ENCODE data around the gene HCAR2.
"Not testable (repeated sequence)": the region's sequence is repeated elsewhere in the genome, so short reads cannot be mapped to it uniquely, and the experiment has no call there.

HCAR2 gene

DNA sequence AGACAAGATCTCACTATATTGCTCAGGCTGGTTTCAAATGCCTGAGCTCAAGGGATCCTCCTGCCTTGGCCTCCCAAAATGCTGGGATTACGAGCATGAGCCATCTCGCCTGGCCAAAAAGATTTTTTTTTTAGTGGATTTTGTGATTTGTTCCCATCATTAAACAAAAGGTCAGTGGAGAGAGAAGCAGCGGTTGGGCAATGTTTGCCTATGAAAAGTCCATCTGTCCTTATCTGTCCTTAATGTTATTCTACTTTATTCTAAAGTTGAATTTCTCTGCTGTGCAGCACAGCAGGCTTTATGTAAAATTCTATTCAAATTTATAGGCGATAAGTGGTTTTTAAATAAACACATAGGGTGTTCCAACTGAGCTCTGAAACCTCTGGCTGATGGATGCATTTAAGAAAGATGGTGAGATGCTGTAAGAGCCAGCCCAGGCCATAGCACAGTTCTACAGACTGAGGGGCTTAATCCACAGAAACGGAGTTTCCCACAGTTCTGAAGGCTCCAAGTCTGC, 18.8 kb downstream of the HCAR2 start:
- H3K27ac ChIP-seq (ENCODE audit: low read depth, low read length), result no peak overlapping the region
- no peak overlapping the region for H3K9ac ChIP-seq (ENCODE audit: low read length)
- no peak overlapping the region for H3K18ac ChIP-seq (ENCODE audit: low read length)
- H2AK5ac ChIP-seq (ENCODE audit: low read length), result no peak overlapping the region
- DNase-seq, result no peak
- no peak overlapping the region for H3K4ac ChIP-seq (ENCODE audit: low read depth, low read length)
- H4K5ac ChIP-seq (ENCODE audit: low read length), result no peak overlapping the region
- H2BK5ac ChIP-seq (ENCODE audit: low read length), result no peak overlapping the region
- H3K23ac ChIP-seq (ENCODE audit: low read length), result no peak overlapping the region
- H3K4me2 ChIP-seq (ENCODE audit: low read length), result no peak overlapping the region
- no CpG with 5 or more reads among the region's 5 CpGs for WGBS (ENCODE audit: extremely low coverage, insufficient coverage, low lambda C conversion rate)
- no peaks in the 10 kb centered on the region for H3K27me3 ChIP-seq (ENCODE audit: insufficient read depth, low read length, poor library complexity)
- H2BK15ac ChIP-seq (replicated peaks; ENCODE audit: low read depth), result no peak overlapping the region
- no peaks in the 10 kb centered on the region for H3K79me2 ChIP-seq (ENCODE audit: control insufficient read depth, insufficient read depth, low read length)
- H3K56ac ChIP-seq (ENCODE audit: low read length), result no peak overlapping the region
- no peak overlapping the region for H2BK120ac ChIP-seq (ENCODE audit: low read depth, low read length)
- no peak overlapping the region for H3K4me3 ChIP-seq (ENCODE audit: low read length)
- H3K4me1 ChIP-seq (ENCODE audit: control insufficient read depth, low read depth, low read length), result no peaks in the 10 kb centered on the region
- H4K8ac ChIP-seq (ENCODE audit: low read depth, low read length), result no peak overlapping the region
- H3K36me3 ChIP-seq (ENCODE audit: control insufficient read depth, insufficient read depth, low read length), result no peaks in the 10 kb centered on the region
- H3K79me1 ChIP-seq (ENCODE audit: low read length), result no peaks in the 10 kb centered on the region

DNA sequence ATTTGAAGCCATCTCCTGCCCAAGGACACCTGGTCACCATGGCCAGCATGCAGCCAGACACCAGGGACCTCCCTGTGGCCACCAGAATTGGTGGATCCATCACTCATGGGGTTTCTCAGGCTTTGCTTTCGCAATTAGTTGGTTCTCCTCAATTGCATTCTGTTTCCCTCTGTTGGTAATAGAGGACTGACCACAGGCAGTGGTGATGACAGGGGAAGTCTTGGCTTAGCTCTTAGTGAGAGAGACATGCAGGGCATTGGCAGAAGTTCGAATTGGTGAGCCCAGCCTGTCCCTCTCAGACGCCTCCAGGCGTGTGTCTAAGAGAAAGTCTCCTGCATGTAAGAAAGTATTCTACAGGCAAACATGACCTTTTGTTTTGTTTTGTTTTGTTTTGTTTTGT, 21.3 kb downstream of the HCAR2 start:
- Histone ChIP-seq H3K56ac (ENCODE audit: low read length) (no peak overlapping the region), H3K18ac (ENCODE audit: low read length) (no peak overlapping the region), H3K4me1 (ENCODE audit: control insufficient read depth, low read depth, low read length) (peaks cover 1% of the 10 kb centered on the region), H4K5ac (ENCODE audit: low read length) (no peak overlapping the region), H4K8ac (ENCODE audit: low read depth, low read length) (no peak overlapping the region), H3K4ac (ENCODE audit: low read depth, low read length) (no peak overlapping the region), H3K27ac (ENCODE audit: low read depth, low read length) (no peak overlapping the region), H3K23ac (ENCODE audit: low read length) (no peak overlapping the region), H2BK15ac (replicated peaks; ENCODE audit: low read depth) (no peak overlapping the region), H3K27me3 (ENCODE audit: insufficient read depth, low read length, poor library complexity) (no peaks in the 10 kb centered on the region), H3K79me1 (ENCODE audit: low read length) (no peaks in the 10 kb centered on the region), H2AK5ac (ENCODE audit: low read length) (no peak overlapping the region), H2BK120ac (ENCODE audit: low read depth, low read length) (no peak overlapping the region), H3K9ac (ENCODE audit: low read length) (no peak overlapping the region), H3K4me2 (ENCODE audit: low read length) (no peak overlapping the region), H3K79me2 (ENCODE audit: control insufficient read depth, insufficient read depth, low read length) (no peaks in the 10 kb centered on the region), H3K4me3 (ENCODE audit: low read length) (no peak overlapping the region), H2BK5ac (ENCODE audit: low read length) (no peak overlapping the region), H3K36me3 (ENCODE audit: control insufficient read depth, insufficient read depth, low read length) (no peaks in the 10 kb centered on the region)
- WGBS (ENCODE audit: extremely low coverage, insufficient coverage, low lambda C conversion rate), result no CpG with 5 or more reads among the region's 4 CpGs
- no peak for DNase-seq

DNA sequence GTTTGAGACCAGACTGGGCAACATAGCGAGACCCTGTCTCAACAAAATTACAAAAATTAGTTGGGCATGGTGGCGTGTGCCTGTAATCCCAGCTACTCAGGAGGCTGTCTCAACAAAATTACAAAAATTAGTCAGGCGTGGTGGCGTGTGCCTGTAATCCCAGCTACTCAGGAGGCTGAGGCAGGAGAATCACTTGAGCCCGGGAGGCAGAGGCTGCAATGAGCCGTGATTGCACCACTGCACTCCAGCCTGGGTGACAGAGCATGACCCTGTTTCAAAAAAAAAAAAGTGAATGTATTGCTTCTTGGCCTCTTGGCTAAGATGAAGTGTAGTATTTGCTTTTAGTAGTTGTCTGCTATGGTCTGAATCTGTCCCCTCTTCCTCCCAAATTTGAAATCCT, 22.2 kb downstream of the HCAR2 start:
- not testable (repeated sequence) for H3K18ac ChIP-seq (ENCODE audit: low read length); H4K8ac ChIP-seq (ENCODE audit: low read depth, low read length); H2AK5ac ChIP-seq (ENCODE audit: low read length); H3K4me3 ChIP-seq (ENCODE audit: low read length); H3K4me1 ChIP-seq (ENCODE audit: control insufficient read depth, low read depth, low read length); H4K5ac ChIP-seq (ENCODE audit: low read length); H2BK5ac ChIP-seq (ENCODE audit: low read length); H3K79me2 ChIP-seq (ENCODE audit: control insufficient read depth, insufficient read depth, low read length); H3K4ac ChIP-seq (ENCODE audit: low read depth, low read length); H3K4me2 ChIP-seq (ENCODE audit: low read length); H3K27me3 ChIP-seq (ENCODE audit: insufficient read depth, low read length, poor library complexity); H3K79me1 ChIP-seq (ENCODE audit: low read length); DNase-seq; H3K56ac ChIP-seq (ENCODE audit: low read length); H3K9ac ChIP-seq (ENCODE audit: low read length); H2BK15ac ChIP-seq (replicated peaks; ENCODE audit: low read depth); H2BK120ac ChIP-seq (ENCODE audit: low read depth, low read length); H3K23ac ChIP-seq (ENCODE audit: low read length); H3K27ac ChIP-seq (ENCODE audit: low read depth, low read length); H3K36me3 ChIP-seq (ENCODE audit: control insufficient read depth, insufficient read depth, low read length)
- no CpG with 5 or more reads among the region's 6 CpGs for WGBS (ENCODE audit: extremely low coverage, insufficient coverage, low lambda C conversion rate)

DNA sequence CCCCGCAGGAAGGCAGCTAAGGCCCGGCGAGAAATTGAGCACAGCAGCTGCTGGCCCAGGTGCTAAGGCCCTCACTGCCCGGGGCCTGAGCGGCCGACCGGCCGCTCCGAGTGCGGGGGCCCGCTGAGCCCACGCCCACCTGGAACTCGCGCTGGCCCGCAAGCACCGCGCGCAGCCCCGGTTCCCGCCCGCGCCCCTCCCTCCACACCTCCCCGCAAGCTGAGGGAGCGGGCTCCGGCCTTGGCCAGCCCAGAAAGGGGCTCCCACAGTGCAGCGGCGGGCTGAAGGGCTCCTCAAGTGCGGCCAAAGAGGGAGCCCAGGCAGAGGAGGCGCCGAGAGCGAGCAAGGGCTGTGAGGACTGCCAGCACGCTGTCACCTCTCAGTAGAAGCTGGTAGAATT, 26.4 kb downstream of the HCAR2 start:
- not testable (repeated sequence) for H3K4ac ChIP-seq (ENCODE audit: low read depth, low read length); H3K4me2 ChIP-seq (ENCODE audit: low read length); H2BK15ac ChIP-seq (replicated peaks; ENCODE audit: low read depth); H3K18ac ChIP-seq (ENCODE audit: low read length); DNase-seq; H2BK120ac ChIP-seq (ENCODE audit: low read depth, low read length); H3K27me3 ChIP-seq (ENCODE audit: insufficient read depth, low read length, poor library complexity); H3K23ac ChIP-seq (ENCODE audit: low read length); H3K4me1 ChIP-seq (ENCODE audit: control insufficient read depth, low read depth, low read length); H4K5ac ChIP-seq (ENCODE audit: low read length); H2AK5ac ChIP-seq (ENCODE audit: low read length); H3K79me2 ChIP-seq (ENCODE audit: control insufficient read depth, insufficient read depth, low read length); H3K36me3 ChIP-seq (ENCODE audit: control insufficient read depth, insufficient read depth, low read length); H3K9ac ChIP-seq (ENCODE audit: low read length); H3K56ac ChIP-seq (ENCODE audit: low read length); H3K27ac ChIP-seq (ENCODE audit: low read depth, low read length); H3K79me1 ChIP-seq (ENCODE audit: low read length); H3K4me3 ChIP-seq (ENCODE audit: low read length); H2BK5ac ChIP-seq (ENCODE audit: low read length); H4K8ac ChIP-seq (ENCODE audit: low read depth, low read length)
- no CpG with 5 or more reads among the region's 32 CpGs for WGBS (ENCODE audit: extremely low coverage, insufficient coverage, low lambda C conversion rate)

GRCh38 chr12:122676015-122676414, 27.1 kb downstream of the HCAR2 start:
- not testable (repeated sequence) for H3K4me2 ChIP-seq (ENCODE audit: low read length); H2BK15ac ChIP-seq (replicated peaks; ENCODE audit: low read depth); H2AK5ac ChIP-seq (ENCODE audit: low read length); H4K5ac ChIP-seq (ENCODE audit: low read length); H3K23ac ChIP-seq (ENCODE audit: low read length); H3K36me3 ChIP-seq (ENCODE audit: control insufficient read depth, insufficient read depth, low read length); H3K18ac ChIP-seq (ENCODE audit: low read length); H3K27ac ChIP-seq (ENCODE audit: low read depth, low read length); H2BK5ac ChIP-seq (ENCODE audit: low read length); H3K9ac ChIP-seq (ENCODE audit: low read length); H4K8ac ChIP-seq (ENCODE audit: low read depth, low read length); H3K4me3 ChIP-seq (ENCODE audit: low read length); H3K56ac ChIP-seq (ENCODE audit: low read length); H3K79me1 ChIP-seq (ENCODE audit: low read length); H3K79me2 ChIP-seq (ENCODE audit: control insufficient read depth, insufficient read depth, low read length); H3K4me1 ChIP-seq (ENCODE audit: control insufficient read depth, low read depth, low read length); DNase-seq; H2BK120ac ChIP-seq (ENCODE audit: low read depth, low read length); H3K27me3 ChIP-seq (ENCODE audit: insufficient read depth, low read length, poor library complexity); H3K4ac ChIP-seq (ENCODE audit: low read depth, low read length)
- no CpG with 5 or more reads among the region's 8 CpGs for WGBS (ENCODE audit: extremely low coverage, insufficient coverage, low lambda C conversion rate)

DNA sequence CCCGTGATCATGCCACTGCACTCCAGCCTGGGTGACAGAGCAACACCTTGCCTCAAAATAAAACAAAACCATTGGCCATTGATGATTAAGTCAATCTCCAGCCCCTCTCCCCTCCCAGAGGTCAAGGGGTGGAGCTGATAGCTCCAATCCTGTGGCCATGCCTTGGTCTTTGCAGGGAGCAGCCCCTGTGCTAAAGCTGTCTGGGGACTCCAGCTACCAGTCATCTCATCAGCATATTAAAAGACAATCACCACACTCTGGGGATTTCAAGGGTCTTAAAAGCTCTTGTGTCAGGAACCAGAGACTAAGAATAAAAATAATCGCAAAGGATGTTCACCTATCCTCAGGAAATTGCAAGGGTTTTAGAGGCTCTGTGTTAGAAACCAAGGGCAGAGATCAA, 30.6 kb downstream of the HCAR2 start:
- H3K79me2 ChIP-seq (ENCODE audit: control insufficient read depth, insufficient read depth, low read length), result no peaks in the 10 kb centered on the region
- H3K4me2 ChIP-seq (ENCODE audit: low read length), result no peak overlapping the region
- H3K4ac ChIP-seq (ENCODE audit: low read depth, low read length), result no peak overlapping the region
- H4K8ac ChIP-seq (ENCODE audit: low read depth, low read length), result no peak overlapping the region
- no peak for DNase-seq
- no peaks in the 10 kb centered on the region for H3K27me3 ChIP-seq (ENCODE audit: insufficient read depth, low read length, poor library complexity)
- no peak overlapping the region for H4K5ac ChIP-seq (ENCODE audit: low read length)
- no peak overlapping the region for H3K9ac ChIP-seq (ENCODE audit: low read length)
- no peak overlapping the region for H3K23ac ChIP-seq (ENCODE audit: low read length)
- WGBS (ENCODE audit: extremely low coverage, insufficient coverage, low lambda C conversion rate), result no CpG with 5 or more reads among the region's 2 CpGs
- H3K4me3 ChIP-seq (ENCODE audit: low read length), result no peak overlapping the region
- H2BK5ac ChIP-seq (ENCODE audit: low read length), result no peak overlapping the region
- H3K56ac ChIP-seq (ENCODE audit: low read length), result no peak overlapping the region
- H3K79me1 ChIP-seq (ENCODE audit: low read length), result no peaks in the 10 kb centered on the region
- H2BK15ac ChIP-seq (replicated peaks; ENCODE audit: low read depth), result no peak overlapping the region
- no peak overlapping the region for H3K18ac ChIP-seq (ENCODE audit: low read length)
- H2AK5ac ChIP-seq (ENCODE audit: low read length), result no peak overlapping the region
- no peak overlapping the region for H2BK120ac ChIP-seq (ENCODE audit: low read depth, low read length)
- H3K27ac ChIP-seq (ENCODE audit: low read depth, low read length), result no peak overlapping the region
- no peaks in the 10 kb centered on the region for H3K4me1 ChIP-seq (ENCODE audit: control insufficient read depth, low read depth, low read length)
- H3K36me3 ChIP-seq (ENCODE audit: control insufficient read depth, insufficient read depth, low read length), result no peaks in the 10 kb centered on the region
